Measurements from ENCODE around the gene ECHS1. TPM values are rescaled to one million over a fixed set of nuclear protein-coding genes. Genes with fewer than 3 reads are reported as not detected.

ECHS1 gene
- total RNA-seq, 1 donor from 2014 or later = 37.7 TPM

GRCh38 chr10:133403784-133404183 is 30.6 kb upstream of the ECHS1 start:
- Mint-ChIP-seq H3K4me1 (peaks cover 51% of the 10 kb centered on the region), H3K27ac (no peak overlapping the region), H3K36me3 (ENCODE audit: low read depth) (peaks cover 84% of the 10 kb centered on the region), H3K4me3 (no peak overlapping the region), H3K27me3 (no peaks in the 10 kb centered on the region), H3K9me3 (no peaks in the 10 kb centered on the region)
- POLR2A ChIA-PET = interaction anchor here (0.6 kb wide), 1 partner anchor 34 kb away, joined by 3 read pairs; no protein-coding TSS in a partner anchor
- TF ChIP-seq CTCF (IDR thresholded peaks at IDR 0.05) = no peak
- CTCF ChIA-PET = interaction anchor here (0.8 kb wide), 1 partner anchor 74 kb away, joined by 3 read pairs; no protein-coding TSS in a partner anchor
- DNase-seq (no peak), ATAC-seq (ENCODE audit: low read depth) (no peak)
- intact Hi-C loops (cut with micrococcal nuclease) = no loop called here

GRCh38 chr10:133403359-133403758 is 30.2 kb upstream of the ECHS1 start:
- H3K4me3 Mint-ChIP-seq = no peak overlapping the region
- POLR2A ChIA-PET = no interaction called here
- intact Hi-C loops (cut with micrococcal nuclease) = no loop called here

GRCh38 chr10:133401981-133402725 is 29.0 kb upstream of the ECHS1 start:
- no peak for TF ChIP-seq CTCF (IDR thresholded peaks at IDR 0.05)
- intact Hi-C loops (cut with micrococcal nuclease) = no loop called here
- Mint-ChIP-seq H3K27me3 (no peaks in the 10 kb centered on the region), H3K4me1 (peaks cover 51% of the 10 kb centered on the region), H3K4me3 (no peak overlapping the region), H3K27ac (no peak overlapping the region), H3K9me3 (no peaks in the 10 kb centered on the region), H3K36me3 (ENCODE audit: low read depth) (peaks cover 83% of the 10 kb centered on the region)
- ChIA-PET POLR2A (interaction anchor here (1.3 kb wide), 1 partner anchor 13 kb away, joined by 6 read pairs; no protein-coding TSS in a partner anchor), CTCF (no interaction called here)
- DNase-seq (no peak), ATAC-seq (ENCODE audit: low read depth) (no peak)

More at GRCh38 chr10:133403359-133403758, 30.2 kb upstream of the ECHS1 start:
- no peak for ATAC-seq (ENCODE audit: low read depth)
- Mint-ChIP-seq H3K4me1 (peaks cover 51% of the 10 kb centered on the region), H3K9me3 (no peaks in the 10 kb centered on the region), H3K27ac (no peak overlapping the region), H3K36me3 (ENCODE audit: low read depth) (peaks cover 84% of the 10 kb centered on the region), H3K27me3 (no peaks in the 10 kb centered on the region)
- CTCF ChIA-PET = no interaction called here
- no peak for TF ChIP-seq CTCF (IDR thresholded peaks at IDR 0.05)
- DNase-seq = no peak

GRCh38 chr10:133401500-133401899 is 28.3 kb upstream of the ECHS1 start:
- ATAC-seq (ENCODE audit: low read depth) (no peak), DNase-seq (no peak)
- peaks cover 54% of the 10 kb centered on the region for H3K4me1 Mint-ChIP-seq
- TF ChIP-seq CTCF (IDR thresholded peaks at IDR 0.05) = no peak
- no peak overlapping the region for H3K4me3 Mint-ChIP-seq
- intact Hi-C loops (cut with micrococcal nuclease) = no loop called here
- POLR2A ChIA-PET = interaction anchor here (1.3 kb wide), 1 partner anchor 12 kb away, joined by 6 read pairs; no protein-coding TSS in a partner anchor
- peaks cover 84% of the 10 kb centered on the region for H3K36me3 Mint-ChIP-seq (ENCODE audit: low read depth)
- H3K27me3 Mint-ChIP-seq = no peaks in the 10 kb centered on the region
- peak overlapping the region; percentile 15 for H3K27ac Mint-ChIP-seq
- no peaks in the 10 kb centered on the region for H3K9me3 Mint-ChIP-seq
- CTCF ChIA-PET = interaction anchor here (0.8 to 1.0 kb wide), 2 partner anchors 72 to 73 kb away, joined by 3 to 4 read pairs; no protein-coding TSS in a partner anchor

- peak overlapping the region; percentile 44 for H3K4me3 Mint-ChIP-seq
- peaks cover 84% of the 10 kb centered on the region for H3K36me3 Mint-ChIP-seq (ENCODE audit: low read depth)
- no peaks in the 10 kb centered on the region for H3K27me3 Mint-ChIP-seq
- H3K27ac Mint-ChIP-seq = peak overlapping the region; percentile 15
- no peak for TF ChIP-seq CTCF (IDR thresholded peaks at IDR 0.05)
- intact Hi-C loops (cut with micrococcal nuclease) = no loop called here
- peaks cover 50% of the 10 kb centered on the region for H3K4me1 Mint-ChIP-seq
- ATAC-seq (ENCODE audit: low read depth) (peak; percentile 64), DNase-seq (no peak)
- ChIA-PET POLR2A (interaction anchor here (1.3 kb wide), 1 partner anchor 11 kb away, joined by 6 read pairs; no protein-coding TSS in a partner anchor), CTCF (interaction anchor here (0.8 to 1.0 kb wide), 2 partner anchors 71 to 73 kb away, joined by 3 to 4 read pairs; no protein-coding TSS in a partner anchor)
- no peaks in the 10 kb centered on the region for H3K9me3 Mint-ChIP-seq
Measured at GRCh38 chr10:133400624-133401424, 27.7 kb upstream of the ECHS1 start.
